ENCODE data around the gene NTM. TPM values are rescaled to one million over a fixed set of nuclear protein-coding genes. Genes with fewer than 3 reads are reported as not detected.

Gene NTM
- polyA plus RNA-seq, 2 donors: 0.24 to 1.1 TPM

DNA sequence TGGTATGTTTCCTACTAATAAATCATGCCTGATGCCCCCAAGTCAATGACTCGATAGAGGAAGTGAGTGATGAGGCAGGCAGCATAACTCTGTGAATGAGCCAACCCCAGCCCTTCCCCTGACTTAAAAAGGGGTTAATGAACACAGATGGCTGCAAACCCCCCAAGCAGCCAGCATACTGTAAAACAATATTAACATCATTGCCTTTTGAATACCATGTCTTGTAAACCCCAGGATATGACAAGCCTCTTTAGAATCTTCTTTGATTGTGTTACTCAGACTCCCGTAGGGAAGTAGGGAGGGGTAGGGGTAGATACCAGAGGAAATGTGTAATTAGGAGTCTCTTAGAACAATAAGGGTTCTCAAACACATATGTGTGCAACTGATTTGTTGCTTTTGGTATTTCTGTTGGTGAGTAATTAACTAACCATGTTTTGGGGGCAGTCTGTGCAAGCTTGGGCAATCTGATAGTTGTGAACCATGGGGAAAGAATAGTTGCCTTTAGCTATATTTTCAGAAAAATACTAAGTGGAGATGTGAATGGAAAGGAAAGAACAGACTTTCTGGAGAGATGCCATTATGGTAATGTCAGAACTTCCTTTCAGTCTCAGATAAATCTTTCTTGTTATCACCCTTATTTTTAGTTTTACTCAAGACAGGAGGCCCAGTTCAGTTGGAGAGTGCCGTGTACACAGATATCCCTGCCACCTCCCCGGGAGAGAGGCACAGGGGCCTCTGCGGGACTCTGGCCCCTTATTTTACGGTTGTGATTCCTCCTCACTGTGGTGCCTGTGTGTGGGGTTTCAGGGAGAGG is 701.8 kb downstream of the NTM start:
- H3K27ac ChIP-seq (ENCODE audit: low read depth in 2 of 2, low read length in 1 of 2): no peak overlapping the region
- 35 to 39% methylated on average over 6 of the region's 6 CpGs for WGBS, 2 donors

DNA sequence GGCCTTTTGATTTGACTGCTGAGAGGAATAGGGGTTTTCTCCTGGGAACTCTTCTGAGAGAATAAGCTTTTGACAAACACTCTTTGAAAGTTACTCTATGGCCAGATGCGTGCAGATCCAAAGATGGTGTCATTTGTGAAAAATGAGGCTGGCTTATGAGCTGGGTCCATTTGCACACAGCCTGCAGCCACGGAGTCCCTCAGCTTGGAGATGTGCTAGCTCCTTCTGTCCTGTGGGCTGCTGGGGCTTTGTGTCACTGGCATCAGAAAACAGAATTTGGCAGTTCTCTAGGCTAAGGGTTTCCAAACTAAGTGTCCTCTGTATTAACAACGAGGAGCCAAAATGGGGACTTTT is 702.4 kb downstream of the NTM start:
- H3K27ac ChIP-seq (ENCODE audit: low read depth in 2 of 2, low read length in 1 of 2): no peak overlapping the region
- no peaks in the 10 kb centered on the region for H3K4me1 ChIP-seq (ENCODE audit: control insufficient read depth in 2 of 2, insufficient read depth in 2 of 2, low read length in 1 of 2)
- WGBS, 2 donors: 38 to 43% methylated on average over 3 of the region's 3 CpGs
- no peaks in the 10 kb centered on the region for H3K36me3 ChIP-seq (ENCODE audit: control insufficient read depth in 2 of 2, insufficient read depth in 2 of 2, low read length in 1 of 2)
- H3K9me3 ChIP-seq (ENCODE audit: control insufficient read depth in 2 of 2, insufficient read depth in 1 of 2, low read depth in 1 of 2, low read length in 1 of 2): peaks cover 0 to 4% of the 10 kb centered on the region in 2 donors
- H3K27me3 ChIP-seq (ENCODE audit: control insufficient read depth in 1 of 2, insufficient read depth in 2 of 2, low read length in 2 of 2): no peaks in the 10 kb centered on the region
- no peak overlapping the region for H3K4me3 ChIP-seq (ENCODE audit: low read depth in 1 of 2, low read length in 2 of 2)

More for the DNA sequence above, 701.8 kb downstream of the NTM start:
- H3K36me3 ChIP-seq (ENCODE audit: control insufficient read depth in 2 of 2, insufficient read depth in 2 of 2, low read length in 1 of 2): no peaks in the 10 kb centered on the region
- H3K4me3 ChIP-seq (ENCODE audit: low read depth in 1 of 2, low read length in 2 of 2): no peak overlapping the region
- peaks cover 0 to 4% of the 10 kb centered on the region in 2 donors for H3K9me3 ChIP-seq (ENCODE audit: control insufficient read depth in 2 of 2, insufficient read depth in 1 of 2, low read depth in 1 of 2, low read length in 1 of 2)
- no peaks in the 10 kb centered on the region for H3K27me3 ChIP-seq (ENCODE audit: control insufficient read depth in 1 of 2, insufficient read depth in 2 of 2, low read length in 2 of 2)
- no peaks in the 10 kb centered on the region for H3K4me1 ChIP-seq (ENCODE audit: control insufficient read depth in 2 of 2, insufficient read depth in 2 of 2, low read length in 1 of 2)

DNA sequence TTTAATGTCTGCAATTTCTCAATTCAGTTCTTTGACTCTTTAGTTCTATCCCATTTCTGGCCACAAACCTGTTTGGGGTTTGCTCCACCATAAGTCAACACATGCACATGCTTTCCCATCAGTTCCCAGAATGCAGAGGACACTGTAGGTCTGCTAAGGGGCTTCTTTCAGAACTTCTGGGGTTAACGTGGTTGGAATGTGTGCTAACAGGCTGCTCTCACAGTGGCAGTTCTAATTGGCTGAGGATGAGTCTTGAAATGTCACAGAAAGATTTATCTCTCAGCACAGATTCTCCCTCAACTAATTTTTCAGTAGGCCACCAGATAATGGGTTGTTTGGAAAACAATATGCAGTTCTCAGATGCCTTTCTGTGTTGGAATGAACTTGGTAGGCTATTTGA is 703.4 kb downstream of the NTM start:
- no peaks in the 10 kb centered on the region for H3K4me1 ChIP-seq (ENCODE audit: control insufficient read depth in 2 of 2, insufficient read depth in 2 of 2, low read length in 1 of 2)
- H3K27me3 ChIP-seq (ENCODE audit: control insufficient read depth in 1 of 2, insufficient read depth in 2 of 2, low read length in 2 of 2): no peaks in the 10 kb centered on the region
- 47 to 53% methylated on average over 1 of the region's 1 CpG for WGBS, 2 donors
- no peak overlapping the region for H3K4me3 ChIP-seq (ENCODE audit: low read depth in 1 of 2, low read length in 2 of 2)
- H3K36me3 ChIP-seq (ENCODE audit: control insufficient read depth in 2 of 2, insufficient read depth in 2 of 2, low read length in 1 of 2): no peaks in the 10 kb centered on the region
- H3K9me3 ChIP-seq (ENCODE audit: control insufficient read depth in 2 of 2, insufficient read depth in 1 of 2, low read depth in 1 of 2, low read length in 1 of 2): peaks cover 2 to 7% of the 10 kb centered on the region in 2 donors
- H3K27ac ChIP-seq (ENCODE audit: low read depth in 2 of 2, low read length in 1 of 2): no peak overlapping the region

DNA sequence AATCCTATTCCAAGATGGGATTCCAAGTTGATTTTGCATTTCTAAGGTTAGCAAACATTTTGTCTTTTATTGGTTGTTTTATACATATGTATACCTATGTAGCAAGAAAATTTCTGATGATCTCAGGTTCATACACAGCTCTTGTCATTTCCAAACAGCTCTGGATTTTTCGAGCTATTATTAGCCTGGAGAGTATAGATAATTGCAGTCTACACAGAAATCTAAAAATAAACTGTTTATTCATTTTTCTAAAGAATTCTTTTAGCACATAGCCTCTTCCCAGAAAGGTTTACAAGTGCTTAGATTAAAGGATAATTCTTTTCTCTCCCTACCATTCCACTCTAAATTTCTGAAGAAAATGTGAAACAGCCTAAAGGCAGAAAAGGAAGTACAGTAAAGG is 705.0 kb downstream of the NTM start:
- no peaks in the 10 kb centered on the region for H3K36me3 ChIP-seq (ENCODE audit: control insufficient read depth in 2 of 2, insufficient read depth in 2 of 2, low read length in 1 of 2)
- peaks cover 2 to 3% of the 10 kb centered on the region in 2 donors for H3K9me3 ChIP-seq (ENCODE audit: control insufficient read depth in 2 of 2, insufficient read depth in 1 of 2, low read depth in 1 of 2, low read length in 1 of 2)
- H3K27me3 ChIP-seq (ENCODE audit: control insufficient read depth in 1 of 2, insufficient read depth in 2 of 2, low read length in 2 of 2): no peaks in the 10 kb centered on the region
- no peaks in the 10 kb centered on the region for H3K4me1 ChIP-seq (ENCODE audit: control insufficient read depth in 2 of 2, insufficient read depth in 2 of 2, low read length in 1 of 2)
- WGBS, 2 donors: 21 to 39% methylated on average over 1 of the region's 1 CpG
- no peak overlapping the region for H3K27ac ChIP-seq (ENCODE audit: low read depth in 2 of 2, low read length in 1 of 2)
- no peak overlapping the region for H3K4me3 ChIP-seq (ENCODE audit: low read depth in 1 of 2, low read length in 2 of 2)

DNA sequence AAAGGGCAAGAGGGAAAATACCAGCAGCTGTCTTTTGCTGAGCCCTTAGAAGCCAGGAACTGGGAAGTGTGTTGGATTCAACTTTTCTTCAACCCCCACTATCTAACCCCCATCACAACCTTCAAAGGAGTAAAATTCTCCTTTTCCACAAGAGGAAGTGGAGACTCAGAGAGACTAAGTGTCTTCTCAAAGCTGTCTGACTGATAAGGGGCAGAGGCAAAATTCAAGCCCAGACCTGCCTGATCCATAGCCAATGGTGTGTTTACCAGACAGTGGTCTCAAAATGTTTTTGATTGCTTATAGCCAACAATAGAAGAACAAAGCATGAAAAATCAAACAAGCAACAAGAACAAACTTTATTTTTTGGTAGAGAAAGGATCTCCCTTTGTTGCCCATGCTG is 707.0 kb downstream of the NTM start:
- Histone ChIP-seq H3K4me1 (ENCODE audit: control insufficient read depth in 2 of 2, insufficient read depth in 2 of 2, low read length in 1 of 2) (no peaks in the 10 kb centered on the region), H3K9me3 (ENCODE audit: control insufficient read depth in 2 of 2, insufficient read depth in 1 of 2, low read depth in 1 of 2, low read length in 1 of 2) (peaks cover 2 to 3% of the 10 kb centered on the region in 2 donors), H3K27ac (ENCODE audit: low read depth in 2 of 2, low read length in 1 of 2) (no peak overlapping the region)

GRCh38 chr11:132078264-132079076 is 708.1 kb downstream of the NTM start:
- no peaks in the 10 kb centered on the region for H3K36me3 ChIP-seq (ENCODE audit: control insufficient read depth in 2 of 2, insufficient read depth in 2 of 2, low read length in 1 of 2)
- peaks cover 2 to 3% of the 10 kb centered on the region in 2 donors for H3K9me3 ChIP-seq (ENCODE audit: control insufficient read depth in 2 of 2, insufficient read depth in 1 of 2, low read depth in 1 of 2, low read length in 1 of 2)
- 71 to 75% methylated on average over 17 of the region's 17 CpGs for WGBS, 2 donors
- no peak overlapping the region for H3K27ac ChIP-seq (ENCODE audit: low read depth in 2 of 2, low read length in 1 of 2)
- no peak overlapping the region for H3K4me3 ChIP-seq (ENCODE audit: low read depth in 1 of 2, low read length in 2 of 2)
- no peaks in the 10 kb centered on the region for H3K27me3 ChIP-seq (ENCODE audit: control insufficient read depth in 1 of 2, insufficient read depth in 2 of 2, low read length in 2 of 2)
- no peaks in the 10 kb centered on the region for H3K4me1 ChIP-seq (ENCODE audit: control insufficient read depth in 2 of 2, insufficient read depth in 2 of 2, low read length in 1 of 2)

More for the DNA sequence above, 707.0 kb downstream of the NTM start:
- no peaks in the 10 kb centered on the region for H3K36me3 ChIP-seq (ENCODE audit: control insufficient read depth in 2 of 2, insufficient read depth in 2 of 2, low read length in 1 of 2)
- H3K4me3 ChIP-seq (ENCODE audit: low read depth in 1 of 2, low read length in 2 of 2): no peak overlapping the region
- no peaks in the 10 kb centered on the region for H3K27me3 ChIP-seq (ENCODE audit: control insufficient read depth in 1 of 2, insufficient read depth in 2 of 2, low read length in 2 of 2)

GRCh38 chr11:132080127-132080526 is 709.7 kb downstream of the NTM start:
- H3K4me3 ChIP-seq (ENCODE audit: low read depth in 1 of 2, low read length in 2 of 2): no peak overlapping the region
- WGBS, 2 donors: 35 to 55% methylated on average over 1 of the region's 1 CpG
- H3K9me3 ChIP-seq (ENCODE audit: control insufficient read depth in 2 of 2, insufficient read depth in 1 of 2, low read depth in 1 of 2, low read length in 1 of 2): peaks cover 2 to 3% of the 10 kb centered on the region in 2 donors
- H3K36me3 ChIP-seq (ENCODE audit: control insufficient read depth in 2 of 2, insufficient read depth in 2 of 2, low read length in 1 of 2): no peaks in the 10 kb centered on the region
- H3K27me3 ChIP-seq (ENCODE audit: control insufficient read depth in 1 of 2, insufficient read depth in 2 of 2, low read length in 2 of 2): no peaks in the 10 kb centered on the region
- H3K27ac ChIP-seq (ENCODE audit: low read depth in 2 of 2, low read length in 1 of 2): no peak overlapping the region
- H3K4me1 ChIP-seq (ENCODE audit: control insufficient read depth in 2 of 2, insufficient read depth in 2 of 2, low read length in 1 of 2): no peaks in the 10 kb centered on the region

DNA sequence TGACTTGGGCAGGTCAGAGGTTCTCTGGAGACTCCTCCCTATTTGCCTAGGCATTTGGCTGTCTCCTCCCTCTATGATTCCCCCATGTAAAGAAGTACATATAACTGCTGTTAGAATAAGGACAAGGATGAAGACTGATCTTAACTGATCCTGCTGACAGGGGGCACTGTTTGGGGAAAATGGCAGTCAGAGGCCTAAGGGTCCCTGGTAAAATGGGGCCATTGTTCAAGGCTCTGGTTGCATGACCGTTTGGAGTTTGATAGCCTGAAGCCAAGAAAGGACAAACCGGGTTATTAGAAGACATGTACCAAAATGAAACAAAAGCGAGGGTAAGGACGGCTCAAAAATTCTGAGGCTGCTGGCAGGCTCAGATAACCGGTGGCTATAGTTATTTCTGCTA is 712.2 kb downstream of the NTM start:
- Histone ChIP-seq H3K36me3 (ENCODE audit: control insufficient read depth in 2 of 2, insufficient read depth in 2 of 2, low read length in 1 of 2) (no peaks in the 10 kb centered on the region), H3K4me1 (ENCODE audit: control insufficient read depth in 2 of 2, insufficient read depth in 2 of 2, low read length in 1 of 2) (no peaks in the 10 kb centered on the region), H3K27me3 (ENCODE audit: control insufficient read depth in 1 of 2, insufficient read depth in 2 of 2, low read length in 2 of 2) (no peaks in the 10 kb centered on the region), H3K9me3 (ENCODE audit: control insufficient read depth in 2 of 2, insufficient read depth in 1 of 2, low read depth in 1 of 2, low read length in 1 of 2) (peaks cover 2 to 3% of the 10 kb centered on the region in 2 donors), H3K4me3 (ENCODE audit: low read depth in 1 of 2, low read length in 2 of 2) (no peak overlapping the region), H3K27ac (ENCODE audit: low read depth in 2 of 2, low read length in 1 of 2) (no peak overlapping the region)
- 84 to 89% methylated on average over 5 of the region's 5 CpGs for WGBS, 2 donors

- Histone ChIP-seq H3K36me3 (ENCODE audit: control insufficient read depth in 2 of 2, insufficient read depth in 2 of 2, low read length in 1 of 2) (no peaks in the 10 kb centered on the region), H3K27me3 (ENCODE audit: control insufficient read depth in 1 of 2, insufficient read depth in 2 of 2, low read length in 2 of 2) (no peaks in the 10 kb centered on the region), H3K9me3 (ENCODE audit: control insufficient read depth in 2 of 2, insufficient read depth in 1 of 2, low read depth in 1 of 2, low read length in 1 of 2) (peaks cover 0 to 3% of the 10 kb centered on the region in 2 donors), H3K27ac (ENCODE audit: low read depth in 2 of 2, low read length in 1 of 2) (no peak overlapping the region), H3K4me1 (ENCODE audit: control insufficient read depth in 2 of 2, insufficient read depth in 2 of 2, low read length in 1 of 2) (no peaks in the 10 kb centered on the region), H3K4me3 (ENCODE audit: low read depth in 1 of 2, low read length in 2 of 2) (no peak overlapping the region)
Measured at GRCh38 chr11:132084433-132084832, 714.0 kb downstream of the NTM start.
